K562 (cell line): ENCODE results near the gene TMEM164. TPM values are rescaled to one million over a fixed set of nuclear protein-coding genes. Genes with fewer than 3 reads are reported as not detected.

ENCODE experiments used
- DDX20 ChIP-seq: fragments of 450-650 bp; IDR thresholded peaks from 2 replicates; pipeline ENCODE4 v1.6.1; 2016; ENCODE audit warnings: missing genetic modification characterization, low read depth, mild to moderate bottlenecking, missing compliant biosample characterization, moderate library complexity
- HMBOX1 ChIP-seq: sonication (generic); IDR thresholded peaks from 2 replicates; pipeline ENCODE4 v1.6.1; 2016
- HMG20B ChIP-seq: fragments of 250-450 bp; sonication (Bioruptor Pico); IDR thresholded peaks from 2 replicates; pipeline ENCODE4 v1.5.0; 2021; ENCODE audit warnings: mild to moderate bottlenecking
- HNRNPUL1 ChIP-seq: fragments of 200-400 bp; formaldehyde crosslinking; IDR thresholded peaks from 2 replicates; pipeline ENCODE4 v1.6.1; 2017; ENCODE audit warnings: low read length
- NKRF ChIP-seq: fragments of 450-650 bp; IDR thresholded peaks from 2 replicates; pipeline ENCODE4 v1.6.1; 2016; ENCODE audit warnings: borderline replicate concordance
- PHB2 ChIP-seq: fragments of 450-650 bp; IDR thresholded peaks from 2 replicates; pipeline ENCODE4 v1.6.1; 2017; ENCODE audit warnings: low read depth
- POLR2AphosphoS2 ChIP-seq: IDR thresholded peaks from 2 replicates; pipeline ENCODE4 v1.6.1; 2012; ENCODE audit warnings: low read length, improper control_type of control experiment
- PTRF ChIP-seq: fragments of 450-650 bp; IDR thresholded peaks from 2 replicates; pipeline ENCODE4 v1.6.1; 2016; ENCODE audit warnings: mild to moderate bottlenecking, missing genetic modification characterization, missing compliant biosample characterization
- RBM25 ChIP-seq: fragments of 200-400 bp; formaldehyde crosslinking; IDR thresholded peaks from 2 replicates; pipeline ENCODE4 v1.6.1; 2018; ENCODE audit warnings: low read length, low read depth, moderate library complexity; ENCODE audit not compliant: severe bottlenecking
- REST ChIP-seq, 2 experiments: fragments of 450-650 bp; formaldehyde crosslinking in 1 of 2; IDR thresholded peaks; 2 replicates each; pipeline versions ENCODE4 v1.4.0 to v1.6.1; 2014 to 2020; ENCODE audit warnings: mild to moderate bottlenecking in 2 of 2, borderline replicate concordance in 1 of 2, low read depth in 1 of 2
- USF2 ChIP-seq: sonication (generic); formaldehyde crosslinking; IDR thresholded peaks from 2 replicates; pipeline ENCODE4 v1.5.0; 2020; ENCODE audit warnings: missing genetic modification reagents
- ZNF253 ChIP-seq: fragments of 250-450 bp; sonication (Bioruptor Pico); conservative IDR thresholded peaks from 2 replicates; pipeline ENCODE4 v1.6.1; 2021; ENCODE audit warnings: mild to moderate bottlenecking
- ZNF384 ChIP-seq: IDR thresholded peaks from 2 replicates; pipeline ENCODE4 v1.6.1; 2012; ENCODE audit warnings: low read depth, low read length, improper control_type of control experiment
- ZNF436 ChIP-seq: fragments of 250-450, 450-650 bp; sonication (Bioruptor Pico); formaldehyde crosslinking; IDR thresholded peaks from 2 replicates; pipeline ENCODE4 v1.7.0; 2020; ENCODE audit warnings: mild to moderate bottlenecking
- ZNF668 ChIP-seq: fragments of 250-450 bp; sonication (Bioruptor Pico); IDR thresholded peaks from 2 replicates; pipeline ENCODE4 v1.8.0; 2022; ENCODE audit warnings: mild to moderate bottlenecking, inconsistent platforms
- polyA plus RNA-seq, 8 experiments: library from polyadenylated mRNA; depleted of rRNA in 4 of 8; stranded (reverse) in 5 of 8; unstranded in 3 of 8; fragments of >200 nt; fragmentation: Nextera tagmentation in 2 of 8; fragmentation: Illumina TruSeq in 1 of 8; extraction: Ambion mirVana in 2 of 8; extraction: Trizol in 1 of 8; gene quantifications; 2 replicates each; pipeline versions ENCODE4 v1.2.1 to v1.2.3, GENCODE V29; 2011 to 2014; ENCODE audit warnings: inconsistent platforms in 1 of 8, missing spikeins in 1 of 8
- total RNA-seq, 7 experiments: library from RNA; depleted of rRNA in 6 of 7; stranded (reverse); fragments of >200 nt in 6 of 7; fragmentation: Illumina TruSeq in 2 of 7; extraction: Trizol in 2 of 7; gene quantifications; 2 replicates each; pipeline versions ENCODE4 v1.2.1 to v1.2.3, GENCODE V29; 2011 to 2021; ENCODE audit warnings: low replicate concordance in 1 of 7

The TMEM164 gene
- total and polyA plus RNA-seq, 9 of the 15 experiments (the other 6 are each of a cell fraction or from before 2014, with no cell fraction given): 2.4 to 57.3 (median 23.1) TPM

GRCh38 chrX:110000847-110001713, 1.8 kb upstream of the TMEM164 start (continued):
- TF ChIP-seq NKRF (no peak), HMG20B (CRISPR knock-in tag) (peak; percentile 73; the same call in 1 of the 2 replicates), ZNF253 (CRISPR knock-in tag) (0 out of 2 replicates have a peak, but pooled peaks have one; percentile 85), REST (IDR thresholded peaks at IDR 0.05; ENCODE audit: borderline replicate concordance) (no peak), REST (CRISPR knock-in tag; IDR thresholded peaks at IDR 0.05; ENCODE audit: low read depth) (peak; percentile 88), ZNF384 (no peak), DDX20 (peak; percentile 97), ZNF668 (CRISPR knock-in tag) (peak; percentile 99), HNRNPUL1 (no peak), RBM25 (no peak), HMBOX1 (no peak), ZNF436 (CRISPR knock-in tag) (0 out of 2 replicates have a peak, but pooled peaks have one; percentile 20), USF2 (CRISPR knock-in tag) (no peak), PTRF (peak; percentile 98), PHB2 (no peak), POLR2AphosphoS2 (no peak)
